CD4-positive, alpha-beta T cell treated with Interleukin-15 for 1 hour (primary cell): Measurements from ENCODE around the gene HDAC11.
A peak's percentile ranks its signal among the peaks of the same experiment; 100 is the strongest.

ENCODE experiments used
- DNase-seq: peaks from one replicate; pipeline ENCODE4 v3.0.0-alpha.2; 2020

HDAC11 gene

GRCh38 chr3:13545952-13546454, 65.9 kb downstream of the HDAC11 start:
- DNase-seq, result no peak

GRCh38 chr3:13546667-13547171, 66.6 kb downstream of the HDAC11 start:
- no peak for DNase-seq

GRCh38 chr3:13547591-13548371, 67.7 kb downstream of the HDAC11 start:
- DNase-seq, result no peak

GRCh38 chr3:13548696-13549622, 68.9 kb downstream of the HDAC11 start, which contains the start of gene FBLN2:
FBLN2 (plus strand) TSS chr3:13549125; CDS start chr3:13570356, 21,231 bp downstream.
- peak; percentile 22 for DNase-seq

GRCh38 chr3:13549623-13550422, 69.7 kb downstream of the HDAC11 start:
- peak; percentile 25 for DNase-seq

GRCh38 chr3:13550423-13550690, 70.3 kb downstream of the HDAC11 start:
- DNase-seq, result no peak

GRCh38 chr3:13550791-13551360, 70.8 kb downstream of the HDAC11 start:
- no peak for DNase-seq

GRCh38 chr3:13552857-13553652, 72.9 kb downstream of the HDAC11 start:
- DNase-seq, result no peak

- no peak for DNase-seq
These were observed 73.6 kb downstream of the HDAC11 start for GRCh38 chr3:13553686-13554085.

- no peak for DNase-seq
These were observed 75.6 kb downstream of the HDAC11 start for GRCh38 chr3:13555753-13556152.
